Endothelial cell of umbilical vein (primary cell): ENCODE data around the gene CFAP61. TPM values are rescaled to one million over a fixed set of nuclear protein-coding genes. Genes with fewer than 3 reads are reported as not detected.

ENCODE experiments used
- BruUV-seq: library from RNA; stranded (reverse); fragments of 400-500 nt; replicated peaks from 2 replicates; lab custom pipeline; 2021; lab: Mats Ljungman, UMichigan
- CTCF ChIA-PET: fragments of 300-600, 350-600 bp; sonication (Branson Sonifier 250); formaldehyde crosslinking; loops from one replicate; lab custom pipeline; 2021; ENCODE audit warnings: antibody characterized with exemption, inconsistent platforms; lab: Charles Lee
- POLR2A ChIA-PET: fragments of 300-600, 350-600 bp; sonication (Branson Sonifier 250); formaldehyde crosslinking; loops from one replicate; lab custom pipeline; 2021; ENCODE audit warnings: antibody characterized with exemption, inconsistent platforms; lab: Charles Lee
- DNase-seq: peaks from one replicate; pipeline ENCODE4 v3.0.0-alpha.2; 2011; ENCODE audit warnings: low read depth, low spot score
- FAIRE-seq: peaks from 2 replicates; lab custom pipeline; 2011; peaks lifted over from hg19 to GRCh38; lab: Jason Lieb, UNC
- H2AFZ ChIP-seq: 2 replicates; pipeline ENCODE4 v1.6.0; 2012; ENCODE audit warnings: low read depth, low read length, control low read depth, inconsistent platforms
- H3K27ac ChIP-seq: 2 replicates; pipeline ENCODE4 v1.5.1; 2011; ENCODE audit warnings: low read depth, mild to moderate bottlenecking, control low read depth, low read length, moderate library complexity; ENCODE audit not compliant: insufficient read depth
- H3K27me3 ChIP-seq, 2 experiments: 2 replicates each; pipeline versions ENCODE4 v1.6.0 to v1.6.1; 2011; ENCODE audit warnings: low read length in 2 of 2, mixed read lengths in 1 of 2; ENCODE audit not compliant: control insufficient read depth in 2 of 2, insufficient read depth in 2 of 2
- H3K36me3 ChIP-seq, 2 experiments: 2 replicates in 1 of 2; 3 replicates in 1 of 2; pipeline ENCODE4 v1.5.1; 2011; ENCODE audit warnings: low read length in 2 of 2, mild to moderate bottlenecking in 1 of 2, moderate library complexity in 1 of 2; ENCODE audit not compliant: control insufficient read depth in 2 of 2, insufficient read depth in 2 of 2; ENCODE audit errors: extremely low read depth in 1 of 2
- H3K4me1 ChIP-seq: 3 replicates; pipeline ENCODE4 v1.5.1; 2011; ENCODE audit warnings: mild to moderate bottlenecking, low read length; ENCODE audit not compliant: control insufficient read depth, insufficient read depth; ENCODE audit errors: extremely low read depth
- H3K4me2 ChIP-seq: 2 replicates; pipeline ENCODE4 v1.6.1; 2011; ENCODE audit warnings: low read length, control low read depth, mixed read lengths; ENCODE audit not compliant: insufficient read depth
- H3K4me3 ChIP-seq, 3 experiments: fragments of 200-600 bp in 1 of 3; sonication (generic), shearing (Covaris generic) in 1 of 3; replicated peaks in 1 of 3; 2 replicates each; pipeline ENCODE4 v1.5.1; 2011 to 2016; ENCODE audit warnings: control low read depth in 3 of 3, low read length in 3 of 3, mild to moderate bottlenecking in 2 of 3, inconsistent platforms in 1 of 3, low read depth in 1 of 3, moderate library complexity in 1 of 3; ENCODE audit not compliant: insufficient read depth in 1 of 3
- H3K79me2 ChIP-seq: 2 replicates; pipeline ENCODE4 v1.6.0; 2012; ENCODE audit warnings: low read length, inconsistent platforms; ENCODE audit not compliant: control insufficient read depth, insufficient read depth
- H3K9ac ChIP-seq: replicated peaks from 2 replicates; pipeline ENCODE3; 2011; ENCODE audit warnings: low read length, control low read depth; ENCODE audit not compliant: insufficient read depth; ENCODE audit errors: extremely low read depth
- H3K9me1 ChIP-seq: replicated peaks from 3 replicates; pipeline ENCODE4 v1.6.0; 2011; ENCODE audit warnings: mild to moderate bottlenecking, low read length; ENCODE audit not compliant: control insufficient read depth, insufficient read depth; ENCODE audit errors: extremely low read depth
- H3K9me3 ChIP-seq: replicated peaks from 2 replicates; pipeline ENCODE4 v1.5.1; 2012; ENCODE audit warnings: low read length, inconsistent platforms; ENCODE audit not compliant: control insufficient read depth, insufficient read depth
- H4K20me1 ChIP-seq: replicated peaks from 2 replicates; pipeline ENCODE3; 2011; ENCODE audit warnings: mild to moderate bottlenecking, low read length; ENCODE audit not compliant: control insufficient read depth, insufficient read depth; ENCODE audit errors: extremely low read depth
- EZH2 ChIP-seq: IDR thresholded peaks from 2 replicates; pipeline ENCODE4 v1.6.1; 2012; ENCODE audit warnings: borderline replicate concordance, low read depth, mild to moderate bottlenecking, moderate library complexity, low read length, inconsistent platforms; ENCODE audit not compliant: severe bottlenecking
- FOS ChIP-seq: IDR thresholded peaks from 2 replicates; pipeline ENCODE4 v1.6.1; 2011; ENCODE audit warnings: mild to moderate bottlenecking, low read length, moderate library complexity, borderline replicate concordance; ENCODE audit not compliant: insufficient read depth
- MAX ChIP-seq: IDR thresholded peaks from 2 replicates; pipeline ENCODE4 v1.6.1; 2011; ENCODE audit not compliant: insufficient read depth, insufficient read length
- MYC ChIP-seq: IDR thresholded peaks from one replicate; pipeline ENCODE4 v1.6.1; 2011; ENCODE audit warnings: mild to moderate bottlenecking, low read depth, low read length
- POLR2A ChIP-seq: IDR thresholded peaks from 2 replicates; pipeline ENCODE4 v1.6.1; 2012; ENCODE audit warnings: low read depth, mild to moderate bottlenecking, control low read depth, low read length
- POLR2AphosphoS5 ChIP-seq: IDR thresholded peaks from 2 replicates; pipeline ENCODE4 v1.6.1; 2012; ENCODE audit warnings: low read depth, mild to moderate bottlenecking, control low read depth, low read length, moderate library complexity; ENCODE audit not compliant: insufficient read depth
- dilution Hi-C: fragments of 300-500 bp; cut with MboI; formaldehyde crosslinking; loops from one replicate; pipeline ENCODE4 v1.15.0; 2019; ENCODE audit warnings: low sequenced_read_pairs; ENCODE audit not compliant: extremely low pct_ligation_motif_present
- intact Hi-C: fragments of 100-400 bp; cut with micrococcal nuclease; formaldehyde crosslinking; loops from one replicate; pipeline ENCODE4 v1.10.0; 2022
- polyA plus RNA-seq, 4 experiments: library from polyadenylated mRNA; depleted of rRNA in 3 of 4; stranded (reverse) in 3 of 4; unstranded in 1 of 4; fragments of >200 nt; gene quantifications; 2 replicates each; pipeline versions ENCODE4 v1.2.1 to v1.2.3, GENCODE V29; 2011 to 2012; ENCODE audit warnings: missing spikeins in 1 of 4
- total RNA-seq: library from RNA; stranded (reverse); gene quantifications from 2 replicates; pipeline ENCODE4 v1.2.3, GENCODE V29; 2021

The CFAP61 gene
- total and polyA plus RNA-seq, 2 donors (not counting 3 experiments of a cell fraction or from before 2014, with no cell fraction given): not detected

GRCh38 chr20:20265210-20265609, 212.9 kb downstream of the CFAP61 start:
- Histone ChIP-seq H3K4me2 (no peak overlapping the region), H3K27me3 (no peaks in the 10 kb centered on the region), H3K9me3 (no peaks in the 10 kb centered on the region), H3K4me3 (no peak overlapping the region), H3K36me3 (no peaks in the 10 kb centered on the region), H2AFZ (no peak overlapping the region), H3K9me1 (no peaks in the 10 kb centered on the region), H3K27ac (no peak overlapping the region), H3K79me2 (no peaks in the 10 kb centered on the region), H3K9ac (no peak overlapping the region), H4K20me1 (no peaks in the 10 kb centered on the region), H3K4me1 (no peaks in the 10 kb centered on the region)
- dilution Hi-C loops: no loop called here
- TF ChIP-seq POLR2A: no peak
- no peak for TF ChIP-seq MYC
- no peak for TF ChIP-seq FOS
- no peak for TF ChIP-seq POLR2AphosphoS5
- TF ChIP-seq EZH2: no peak
- no peak for TF ChIP-seq MAX
- intact Hi-C loops: no loop called here
- DNase-seq (no peak), FAIRE-seq (no peak)
- ChIA-PET CTCF (no interaction called here), POLR2A (no interaction called here)
- no TSS peak for BruUV-seq

GRCh38 chr20:20266552-20266951, 214.2 kb downstream of the CFAP61 start:
- ChIA-PET POLR2A (no interaction called here), CTCF (interaction anchor here (1.2 kb wide), 1 partner anchor 9 kb away, joined by 5 read pairs; no protein-coding TSS in a partner anchor)
- Histone ChIP-seq H3K36me3 (no peaks in the 10 kb centered on the region), H4K20me1 (no peaks in the 10 kb centered on the region), H3K27me3 (no peaks in the 10 kb centered on the region), H3K9me3 (no peaks in the 10 kb centered on the region), H3K9ac (no peak overlapping the region), H3K4me3 (no peak overlapping the region), H2AFZ (no peak overlapping the region), H3K4me2 (no peak overlapping the region), H3K27ac (no peak overlapping the region), H3K4me1 (no peaks in the 10 kb centered on the region), H3K79me2 (no peaks in the 10 kb centered on the region), H3K9me1 (no peaks in the 10 kb centered on the region)
- dilution Hi-C loops: no loop called here
- TF ChIP-seq MAX: no peak
- no peak for DNase-seq
- no peak for FAIRE-seq
- intact Hi-C loops: no loop called here
- BruUV-seq: no TSS peak
